Measurements from ENCODE around the gene PMM2. TPM values are rescaled to one million over a fixed set of nuclear protein-coding genes. Genes with fewer than 3 reads are reported as not detected.

The PMM2 gene
- total RNA-seq, 4 donors from 2014 or later, result 15.4 to 29.0 (median 20.3) TPM

Other genes with a start within 250 kb of the PMM2 start
- not detected for gene TMEM114, start 207.3 kb upstream of the PMM2 start, total RNA-seq
- gene METTL22, start 176.1 kb upstream of the PMM2 start, total RNA-seq, result 10 to 100 TPM; 14.4 to 31.9 (median 24.8) TPM
- 10 to 100 TPM in 2 of 4 donors, 1 to 10 TPM in 2; 5.3 to 15.6 (median 10.3) TPM for gene ABAT, start 123.2 kb upstream of the PMM2 start, total RNA-seq
- 10 to 100 TPM in 1 of 4 donors, 1 to 10 TPM in 3; 7.2 to 11.3 (median 8.9) TPM for gene TMEM186, start 200 bp upstream of the PMM2 start, total RNA-seq
- gene CARHSP1, start 71.2 kb downstream of the PMM2 start, total RNA-seq, result 10 to 100 TPM; 29.3 to 79.8 (median 72.5) TPM
- gene LITAFD, start 84.5 kb downstream of the PMM2 start, total RNA-seq, result not detected
- 10 to 100 TPM; 58.8 to 94.3 (median 82.4) TPM for gene USP7, start 166.1 kb downstream of the PMM2 start, total RNA-seq

Measured in gastroesophageal sphincter (tissue), 4 donors.